Upper lobe of left lung (tissue), 6 donors: Measurements from ENCODE around the gene UGGT2. TPM values are rescaled to one million over a fixed set of nuclear protein-coding genes. Genes with fewer than 3 reads are reported as not detected.

Experiments used
- ATAC-seq, 2 donors: fragments of 200-7000 bp; cut with Tn5 transposase; one replicate each; pipeline ENCODE4 v1.9.1; 2022; ENCODE audit warnings: mild to moderate bottlenecking in 2 of 2, moderate library complexity in 2 of 2; ENCODE audit not compliant: low FRiP score in 2 of 2
- DNase-seq, 2 donors: peaks; one replicate each; pipeline ENCODE4 v3.0.0-alpha.2; 2019 to 2020
- H3K27ac ChIP-seq, 4 donors: fragments of 200-600 bp; sonication (generic); one replicate each; pipeline ENCODE4 v1.5.1; 2016 to 2019
- H3K27me3 ChIP-seq, 4 donors: fragments of 200-600 bp; sonication (generic); one replicate each; pipeline ENCODE4 v1.5.1; 2017 to 2019
- H3K36me3 ChIP-seq, 4 donors: fragments of 200-600 bp; sonication (generic); one replicate each; pipeline ENCODE4 v1.5.1; 2016 to 2019
- H3K4me1 ChIP-seq, 4 donors: fragments of 200-600 bp; sonication (generic); one replicate each; pipeline ENCODE4 v1.5.1; 2018 to 2019
- H3K4me3 ChIP-seq, 4 donors: fragments of 200-600 bp; sonication (generic); one replicate each; pipeline ENCODE4 v1.5.1; 2017 to 2019; ENCODE audit warnings: mild to moderate bottlenecking in 2 of 4, moderate library complexity in 1 of 4
- H3K9me3 ChIP-seq, 4 donors: fragments of 200-600 bp; sonication (generic); one replicate each; pipeline ENCODE4 v1.5.1; 2018 to 2019
- EP300 ChIP-seq, 4 donors: sonication (generic); formaldehyde crosslinking; IDR thresholded peaks; one replicate each; pipeline ENCODE4 v1.5.1; 2017; ENCODE audit warnings: antibody characterized with exemption in 4 of 4, control low read depth in 2 of 4
- POLR2A ChIP-seq, 4 donors: fragments of 450-650 bp; IDR thresholded peaks; one replicate each; pipeline ENCODE4 v1.5.1; 2016 to 2017; ENCODE audit warnings: antibody characterized with exemption in 4 of 4, mild to moderate bottlenecking in 2 of 4
- POLR2AphosphoS5 ChIP-seq, 2 donors: sonication (generic); formaldehyde crosslinking; IDR thresholded peaks; one replicate each; pipeline ENCODE4 v1.5.1; 2017; ENCODE audit warnings: antibody characterized with exemption in 2 of 2
- WGBS, 2 donors: methylation state at CpG; one replicate each; pipeline ENCODE4 v1.1.5; 2017 to 2018; 5-methylcytosine and 5-hydroxymethylcytosine counted together
- small RNA-seq, 4 donors: library from RNA; depleted of rRNA; stranded (forward); fragments of <200 nt; gene quantifications; one replicate each; pipeline ENCODE3, GENCODE V24; 2016
- total RNA-seq, 6 donors: library from RNA; depleted of rRNA in 4 of 6; stranded (reverse); fragments of >200 nt in 4 of 6; gene quantifications; one replicate each; pipeline versions ENCODE4 v1.1.0 to v1.2.1, GENCODE V29; 2016 to 2021
- TF ChIP-seq, protein P1 (sequence below), 6 experiments: fragments of 450-650 bp in 4 of 6; fragments of 200-600 bp in 2 of 6; sonication (generic) in 2 of 6; IDR thresholded peaks; one replicate each; pipeline ENCODE4 v1.5.1; 2016 to 2019; ENCODE audit warnings: antibody characterized with exemption in 6 of 6
- donor health status: DM: no; HTN: no; CAD: no; lungs with moderate emphysema.
- donor health status: DM: no; HTN: yes; CAD: no; lungs with severe emphysema.

UGGT2 gene
- total RNA-seq, 6 donors from 2014 or later = 13.0 to 44.8 (median 18.5) TPM

DNA sequence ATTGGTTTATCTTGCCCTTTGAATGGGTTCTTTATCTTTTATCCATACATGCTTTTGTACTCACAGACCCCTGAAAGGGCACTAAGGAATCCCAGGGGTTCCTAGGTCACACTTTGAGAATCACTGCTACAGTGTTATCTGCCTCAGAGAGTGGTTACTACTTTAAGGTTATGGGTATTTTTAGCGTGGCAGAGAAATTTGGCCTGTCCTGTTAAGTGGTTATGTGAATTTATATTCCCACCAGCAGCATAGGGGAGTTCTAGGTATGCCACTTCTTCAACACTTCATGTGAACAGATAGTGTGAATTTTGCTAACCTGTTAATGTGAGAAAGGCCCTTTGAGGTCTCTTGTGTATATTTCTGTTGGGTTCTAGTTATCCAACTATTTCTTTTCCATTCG lies 300.5 kb downstream of the UGGT2 start:
- H3K27ac ChIP-seq = no peak overlapping the region
- H3K4me1 ChIP-seq = peaks cover 0 to 2% (median 0%) of the 10 kb centered on the region in 4 donors
- no peaks in the 10 kb centered on the region for H3K27me3 ChIP-seq
- TF ChIP-seq EP300 (IDR thresholded peaks at IDR 0.05) (no peak), POLR2AphosphoS5 (IDR thresholded peaks at IDR 0.05) (no peak), POLR2A (IDR thresholded peaks at IDR 0.05) (no peak)
- TF ChIP-seq, protein P1, sequence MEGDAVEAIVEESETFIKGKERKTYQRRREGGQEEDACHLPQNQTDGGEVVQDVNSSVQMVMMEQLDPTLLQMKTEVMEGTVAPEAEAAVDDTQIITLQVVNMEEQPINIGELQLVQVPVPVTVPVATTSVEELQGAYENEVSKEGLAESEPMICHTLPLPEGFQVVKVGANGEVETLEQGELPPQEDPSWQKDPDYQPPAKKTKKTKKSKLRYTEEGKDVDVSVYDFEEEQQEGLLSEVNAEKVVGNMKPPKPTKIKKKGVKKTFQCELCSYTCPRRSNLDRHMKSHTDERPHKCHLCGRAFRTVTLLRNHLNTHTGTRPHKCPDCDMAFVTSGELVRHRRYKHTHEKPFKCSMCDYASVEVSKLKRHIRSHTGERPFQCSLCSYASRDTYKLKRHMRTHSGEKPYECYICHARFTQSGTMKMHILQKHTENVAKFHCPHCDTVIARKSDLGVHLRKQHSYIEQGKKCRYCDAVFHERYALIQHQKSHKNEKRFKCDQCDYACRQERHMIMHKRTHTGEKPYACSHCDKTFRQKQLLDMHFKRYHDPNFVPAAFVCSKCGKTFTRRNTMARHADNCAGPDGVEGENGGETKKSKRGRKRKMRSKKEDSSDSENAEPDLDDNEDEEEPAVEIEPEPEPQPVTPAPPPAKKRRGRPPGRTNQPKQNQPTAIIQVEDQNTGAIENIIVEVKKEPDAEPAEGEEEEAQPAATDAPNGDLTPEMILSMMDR (IDR thresholded peaks at IDR 0.05) = no peak
- DNase-seq = no peak
- no peaks in the 10 kb centered on the region for H3K9me3 ChIP-seq
- no peak overlapping the region for H3K4me3 ChIP-seq
- 87 to 90% methylated on average over 2 of the region's 2 CpGs for WGBS, 2 donors
- peaks cover 0 to under 1% (median 0%) of the 10 kb centered on the region in 4 donors for H3K36me3 ChIP-seq
- ATAC-seq = no peak

Small RNA genes lying within 50 kb of the gene (small RNA-seq; reads per million reads assigned to genes)
- 0 reads per million in 4 donors for gene HMGN1P24

Other genes starting within 250 kb of the UGGT2 start
- gene HS6ST3, start 36.7 kb upstream of the UGGT2 start, total RNA-seq = 1 to 10 TPM in 1 of 6 donors, under 1 TPM in 4, not detected in 1; 0.03 to 1.0 (median 0.22) TPM